Spleen (tissue), 11 donors: ENCODE measurements around the gene HNF4A. TPM values are rescaled to one million over a fixed set of nuclear protein-coding genes. Genes with fewer than 3 reads are reported as not detected.

Experiments
- DNase-seq: peaks from one replicate; pipeline ENCODE4 v3.0.0-alpha.2; 2020
- H3K27ac ChIP-seq, 8 donors: fragments of 200-600 bp; sonication (generic) in 7 of 8; 1 replicate in 4 of 8; 2 replicates in 4 of 8; pipeline versions ENCODE4 v1.5.0 to v1.8.0; 2016 to 2021; ENCODE audit warnings: inconsistent platforms in 4 of 8, mild to moderate bottlenecking in 4 of 8, moderate library complexity in 1 of 8
- H3K27me3 ChIP-seq, 7 donors: fragments of 200-600 bp; sonication (generic) in 6 of 7; replicated peaks in 1 of 7; 1 replicate in 4 of 7; 2 replicates in 3 of 7; pipeline versions ENCODE4 v1.5.0 to v1.8.0; 2016 to 2021; ENCODE audit warnings: inconsistent platforms in 3 of 7, mild to moderate bottlenecking in 1 of 7
- H3K36me3 ChIP-seq, 6 donors: fragments of 200-600 bp; sonication (generic) in 5 of 6; 1 replicate in 4 of 6; 2 replicates in 2 of 6; pipeline versions ENCODE4 v1.5.0 to v1.8.0; 2016 to 2021; ENCODE audit warnings: inconsistent platforms in 2 of 6
- H3K4me1 ChIP-seq, 6 donors: fragments of 200-600 bp; sonication (generic) in 5 of 6; 1 replicate in 3 of 6; 2 replicates in 3 of 6; pipeline versions ENCODE4 v1.5.0 to v1.8.0; 2016 to 2021; ENCODE audit warnings: inconsistent platforms in 3 of 6
- H3K4me3 ChIP-seq, 8 donors: fragments of 200-600 bp; sonication (generic) in 7 of 8; 1 replicate in 4 of 8; 2 replicates in 4 of 8; pipeline versions ENCODE4 v1.5.0 to v1.8.0; 2016 to 2021; ENCODE audit warnings: inconsistent platforms in 4 of 8, mild to moderate bottlenecking in 4 of 8, moderate library complexity in 2 of 8
- H3K9me3 ChIP-seq, 8 donors: fragments of 200-600 bp; sonication (generic) in 7 of 8; 1 replicate in 4 of 8; 2 replicates in 4 of 8; pipeline versions ENCODE4 v1.5.0 to v1.8.0; 2016 to 2021; ENCODE audit warnings: inconsistent platforms in 4 of 8
- CTCF ChIP-seq, 11 experiments: fragments of 200-600 bp in 7 of 11; fragments of 450-650 bp in 4 of 11; sonication (generic) in 4 of 11; IDR thresholded peaks in 8 of 11; conservative IDR thresholded peaks in 3 of 11; 1 replicate in 7 of 11; 2 replicates in 4 of 11; pipeline versions ENCODE4 v1.4.0 to v1.8.0; 2016 to 2021; ENCODE audit warnings: antibody characterized with exemption in 11 of 11, inconsistent platforms in 4 of 11, mild to moderate bottlenecking in 1 of 11
- POLR2A ChIP-seq, 3 donors: fragments of 450-650 bp; IDR thresholded peaks; one replicate each; pipeline ENCODE4 v1.5.1; 2017; ENCODE audit warnings: antibody characterized with exemption in 3 of 3, mild to moderate bottlenecking in 1 of 3
- POLR2AphosphoS5 ChIP-seq, 3 donors: sonication (generic); formaldehyde crosslinking; IDR thresholded peaks; one replicate each; pipeline ENCODE4 v1.5.1; 2017; ENCODE audit warnings: antibody characterized with exemption in 3 of 3
- WGBS, 5 donors: extraction: QIAGEN DNeasy Blood & Tissue Kit in 3 of 5; methylation state at CpG; one replicate each; pipeline versions ENCODE4 v1.1.5 to v1.1.7; 2013 to 2018; 5-methylcytosine and 5-hydroxymethylcytosine counted together
- intact Hi-C: fragments of 100-400 bp; cut with DNase I; formaldehyde crosslinking; loops from one replicate; pipeline ENCODE4 v1.15.0; 2023; ENCODE audit warnings: low total_unique reads
- polyA plus RNA-seq, 3 donors: library from polyadenylated mRNA; stranded (reverse); fragments of 200-250 nt; gene quantifications; one replicate each; pipeline ENCODE4 v1.2.1, GENCODE V29; 2013
- total RNA-seq, 7 donors: library from RNA; depleted of rRNA in 3 of 7; stranded (reverse); fragments of >200 nt in 3 of 7; fragmentation: NEBNext Ultra II Directional in 4 of 7; extraction: Animal tissue kit (Norgen Biotek cat#: 25700) in 4 of 7; gene quantifications; one replicate each; pipeline versions ENCODE4 v1.1.0 to v1.2.1, GENCODE V29; 2016 to 2021
- donor health status: healthy with polysubstance abuse.
- donor health status: DM: no; HTN: no; CAD: no; lungs with moderate emphysema.
- donor health status: DM: no; HTN: no; CAD: no.
- donor health status: Bipolar disorder and iron deficiency.
- donor health status: healthy.
- donor health status: DM: no; HTN: no; CAD: no.
- donor health status: DM: yes; HTN: yes; CAD: no.

The HNF4A gene
- total and polyA plus RNA-seq, 10 donors, result 0.03 TPM; not detected in 9

GRCh38 chr20:44428174-44429016 lies 72.9 kb downstream of the HNF4A start:
- Histone ChIP-seq H3K9me3 (no peaks in the 10 kb centered on the region), H3K4me3 (no peak overlapping the region), H3K36me3 (no peaks in the 10 kb centered on the region), H3K4me1 (no peaks in the 10 kb centered on the region), H3K27me3 (peaks cover 0 to 47% (median 1%) of the 10 kb centered on the region in 7 donors), H3K27ac (no peak overlapping the region)
- TF ChIP-seq POLR2A (IDR thresholded peaks at IDR 0.05), result no peak
- TF ChIP-seq CTCF (IDR thresholded peaks at IDR 0.05 in 8 of 11, conservative IDR thresholded peaks at IDR 0.05 in 3 of 11), result no peak
- TF ChIP-seq POLR2AphosphoS5 (IDR thresholded peaks at IDR 0.05), result no peak
- DNase-seq, result no peak
- WGBS, 5 donors, result 84 to 88% (median 86%) methylated on average over 8 of the region's 8 CpGs
- intact Hi-C loops, result no loop called here

GRCh38 chr20:44429017-44429339 lies 73.5 kb downstream of the HNF4A start:
- intact Hi-C loops, result no loop called here
- 82 to 96% (median 88%) methylated on average over 2 of the region's 2 CpGs for WGBS, 5 donors
- no peak for TF ChIP-seq POLR2A (IDR thresholded peaks at IDR 0.05)
- TF ChIP-seq CTCF (IDR thresholded peaks at IDR 0.05 in 8 of 11, conservative IDR thresholded peaks at IDR 0.05 in 3 of 11), result no peak
- TF ChIP-seq POLR2AphosphoS5 (IDR thresholded peaks at IDR 0.05), result no peak
- no peak overlapping the region for H3K27ac ChIP-seq
- H3K36me3 ChIP-seq, result no peaks in the 10 kb centered on the region
- H3K4me3 ChIP-seq, result no peak overlapping the region
- no peaks in the 10 kb centered on the region for H3K9me3 ChIP-seq
- DNase-seq, result no peak
- H3K27me3 ChIP-seq, result peaks cover 0 to 46% (median 0%) of the 10 kb centered on the region in 7 donors
- no peaks in the 10 kb centered on the region for H3K4me1 ChIP-seq

GRCh38 chr20:44429419-44430269 lies 74.1 kb downstream of the HNF4A start:
- Histone ChIP-seq H3K27me3 (peaks cover 0 to 47% (median 0%) of the 10 kb centered on the region in 7 donors), H3K27ac (no peak overlapping the region), H3K9me3 (no peaks in the 10 kb centered on the region), H3K4me3 (no peak overlapping the region), H3K4me1 (no peaks in the 10 kb centered on the region), H3K36me3 (no peaks in the 10 kb centered on the region)
- TF ChIP-seq POLR2A (IDR thresholded peaks at IDR 0.05) (no peak), CTCF (IDR thresholded peaks at IDR 0.05 in 8 of 11, conservative IDR thresholded peaks at IDR 0.05 in 3 of 11) (no peak), POLR2AphosphoS5 (IDR thresholded peaks at IDR 0.05) (no peak)
- intact Hi-C loops, result no loop called here
- 82 to 90% (median 87%) methylated on average over 9 to 17 of the region's 17 CpGs for WGBS, 5 donors
- DNase-seq, result no peak
